Fibroblast of skin of left biceps (primary cell): ENCODE data around the gene TGFBI.

ENCODE experiments used
- DNase-seq, 2 experiments: peaks; one replicate each; pipeline ENCODE4 v3.0.0-alpha.2; 2013; ENCODE audit warnings: low read depth in 2 of 2

The TGFBI gene

GRCh38 chr5:136063778-136064465, 35.1 kb downstream of the TGFBI start:
- DNase-seq, result no peak

- DNase-seq, result no peak
Measured at GRCh38 chr5:136064510-136064909, 35.7 kb downstream of the TGFBI start.

DNA sequence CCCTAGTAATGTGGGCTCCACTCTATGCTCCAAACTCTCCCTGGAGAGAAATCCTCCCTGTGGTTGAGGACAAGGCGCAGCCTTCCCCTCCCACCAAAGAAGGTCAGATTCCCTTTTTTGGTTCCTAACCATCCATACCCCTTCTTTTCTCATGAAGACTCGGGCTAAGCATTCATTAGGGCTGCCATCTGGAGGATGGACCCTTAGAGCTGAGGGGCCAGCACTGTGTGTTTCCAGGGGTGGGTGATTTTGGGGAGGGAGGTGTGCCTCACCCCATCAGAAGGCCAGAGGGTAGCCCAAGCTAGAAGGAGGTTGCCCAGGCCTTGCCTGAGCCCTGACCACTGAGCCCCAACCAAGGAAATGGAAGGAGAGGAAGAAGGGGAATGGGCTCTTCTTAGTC, 36.8 kb downstream of the TGFBI start:
- no peak for DNase-seq

- DNase-seq, result no peak
Measured at GRCh38 chr5:136066661-136067271, 38.0 kb downstream of the TGFBI start.

DNA sequence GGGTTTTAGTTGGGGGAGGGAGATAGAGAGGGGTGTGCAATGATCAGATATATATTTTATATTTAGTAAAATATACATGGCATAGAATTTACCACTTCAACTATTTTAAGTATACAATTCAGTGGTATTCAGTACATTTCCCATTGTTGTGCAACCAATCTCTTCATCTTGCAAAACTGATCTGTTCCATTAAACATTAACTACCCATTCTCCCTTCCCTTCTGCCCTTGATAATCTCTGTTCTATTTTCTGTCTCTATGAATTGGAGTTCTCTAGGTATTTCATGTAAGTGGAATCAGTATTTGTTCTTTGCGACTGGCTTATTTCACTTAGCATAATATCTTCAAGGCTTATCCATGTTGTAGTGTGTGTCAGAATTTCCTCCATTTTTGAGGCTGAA, 38.6 kb downstream of the TGFBI start:
- DNase-seq, result no peak

DNA sequence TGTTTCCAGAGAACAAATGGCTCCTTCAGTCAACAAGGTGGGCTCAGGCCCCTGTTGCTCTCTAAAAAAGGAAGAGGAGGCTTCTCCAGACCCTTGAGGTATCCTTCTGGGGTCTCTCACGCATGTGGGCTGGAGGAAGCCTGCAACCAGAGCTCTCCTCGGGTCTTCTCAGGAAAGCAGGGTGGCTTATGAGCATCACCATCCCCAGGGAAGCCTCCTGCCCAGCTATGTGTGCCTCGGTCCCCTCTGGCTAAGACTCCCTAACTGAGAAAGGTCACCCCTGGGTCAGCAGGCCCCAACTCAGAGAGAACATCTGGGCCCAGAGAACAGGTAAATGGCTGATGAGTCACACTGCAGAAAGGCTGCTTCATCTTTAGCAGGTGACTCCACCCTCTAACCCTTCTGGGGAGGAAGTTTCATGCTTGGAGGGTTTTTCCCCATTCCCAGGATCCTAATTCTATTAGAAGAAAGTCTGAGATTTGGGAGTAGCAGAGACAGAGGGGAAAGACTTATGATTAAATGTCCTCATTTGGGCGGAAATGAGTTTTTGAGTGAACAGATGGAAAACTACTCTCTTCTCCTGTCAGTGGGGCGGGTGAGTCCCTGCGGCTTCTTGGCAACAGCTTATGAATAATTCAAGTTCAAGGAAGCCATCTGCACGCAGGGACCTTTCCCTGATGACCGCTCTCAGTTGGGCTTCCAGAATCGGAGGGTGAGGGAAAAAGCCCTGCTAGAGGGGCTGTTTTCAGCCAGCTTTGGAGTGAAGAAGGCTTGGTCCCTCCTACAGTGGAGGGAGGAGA, 41.9 kb downstream of the TGFBI start:
- DNase-seq, result no peak

- no peak for DNase-seq
Measured at GRCh38 chr5:136073714-136074529, 45.1 kb downstream of the TGFBI start.

DNA sequence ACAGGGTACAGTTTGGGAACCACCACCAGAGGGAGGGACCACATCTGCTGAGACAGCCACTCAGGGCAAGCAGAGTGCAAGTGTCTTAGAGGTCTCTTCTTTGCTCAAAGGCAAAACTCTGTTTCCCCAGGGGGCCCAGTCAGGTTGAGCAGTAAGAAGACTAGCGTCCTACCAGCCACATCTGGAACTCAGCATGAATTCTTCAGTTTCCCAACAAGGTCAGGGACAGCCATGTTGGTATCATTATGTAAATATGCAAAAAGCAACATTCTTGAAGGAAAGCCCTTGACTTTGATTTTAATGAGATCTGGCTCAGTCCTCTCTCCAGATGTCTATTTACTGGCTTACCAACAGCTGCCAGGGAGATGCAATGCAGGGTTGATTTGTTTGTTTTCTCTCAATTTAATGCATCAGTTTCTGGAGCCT, 46.7 kb downstream of the TGFBI start:
- no peak for DNase-seq

DNA sequence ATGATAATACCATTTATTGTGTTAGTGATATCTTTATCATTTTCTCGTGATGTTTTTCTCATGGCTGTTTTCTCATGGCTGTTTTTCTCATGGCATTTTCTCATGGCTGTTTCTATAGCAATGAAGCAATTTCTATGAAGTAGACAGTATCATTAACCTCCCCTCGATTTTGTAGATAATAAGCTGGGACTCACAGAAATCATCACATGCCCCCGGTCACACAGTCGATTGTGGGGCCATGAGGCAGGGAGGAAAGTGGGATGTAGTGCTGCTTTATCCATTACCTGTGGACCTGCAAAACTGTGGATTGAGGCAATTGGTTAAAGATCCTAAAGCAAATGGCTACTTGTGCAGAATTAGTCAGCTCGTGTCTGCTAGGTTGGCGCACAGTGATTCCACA, 47.3 kb downstream of the TGFBI start:
- DNase-seq, result no peak

- DNase-seq, result no peak
Measured at GRCh38 chr5:136076881-136077445, 48.2 kb downstream of the TGFBI start.

- no peak for DNase-seq
Measured at GRCh38 chr5:136079195-136079985, 50.6 kb downstream of the TGFBI start.

- DNase-seq, result no peak
Measured at GRCh38 chr5:136080113-136080482, 51.3 kb downstream of the TGFBI start.

- DNase-seq, result peak; percentile 57 to 67
Measured at GRCh38 chr5:136080483-136081216, 51.9 kb downstream of the TGFBI start.

DNA sequence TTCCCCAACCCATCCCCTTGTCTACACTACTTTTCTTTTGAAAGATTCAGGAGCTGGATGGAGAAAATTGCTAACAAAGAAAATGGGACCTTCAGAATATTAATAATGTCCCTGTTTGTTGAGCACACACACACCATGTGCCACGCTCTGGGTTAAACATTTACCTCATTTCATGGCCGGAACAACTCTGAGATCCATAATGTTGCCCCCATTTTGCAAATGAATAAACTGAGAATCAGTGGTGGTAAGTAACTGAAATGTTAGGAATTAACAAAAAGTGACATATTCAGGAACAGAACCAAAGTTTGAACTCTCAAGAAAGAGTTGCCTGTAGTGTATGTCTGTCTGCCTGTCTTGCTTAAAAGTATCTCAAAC, 52.4 kb downstream of the TGFBI start:
- no peak for DNase-seq

DNA sequence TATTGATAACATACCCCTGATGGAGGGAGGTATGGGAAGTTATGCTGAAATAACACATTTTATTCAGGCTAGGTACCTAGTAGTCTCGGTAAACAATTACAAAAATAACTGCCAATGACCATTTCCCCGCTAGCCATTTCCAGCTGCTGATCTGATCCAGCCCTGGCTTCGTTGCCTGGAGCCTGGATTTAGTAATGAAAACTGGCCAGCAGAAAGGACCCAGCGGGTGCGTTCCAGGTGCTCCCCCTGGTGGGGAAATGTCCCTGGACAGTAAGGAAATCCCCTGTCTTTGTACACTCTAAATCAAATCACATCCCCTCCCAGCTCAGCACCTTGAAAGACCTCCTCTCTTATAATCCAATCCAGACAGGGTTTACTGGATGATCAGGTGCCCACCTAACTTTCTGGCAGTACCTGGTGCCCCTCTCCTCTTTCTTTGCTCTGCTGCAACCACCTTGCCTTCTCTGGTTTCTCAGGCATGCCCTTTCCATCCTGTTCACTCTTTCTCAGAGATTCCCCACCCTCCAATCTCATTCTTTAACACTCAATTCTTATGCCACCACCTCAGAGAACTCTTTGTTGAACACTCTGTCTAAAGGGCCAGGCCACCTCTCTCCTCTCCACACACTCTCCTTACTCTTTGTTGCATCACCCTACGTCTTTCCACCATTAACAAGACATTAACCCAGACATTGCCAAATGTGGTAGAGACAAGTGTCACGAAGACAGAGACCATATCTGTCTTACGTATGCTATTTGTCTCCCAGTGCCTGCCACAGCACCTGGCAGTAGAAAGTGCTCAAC, 53.8 kb downstream of the TGFBI start:
- DNase-seq, result no peak

DNA sequence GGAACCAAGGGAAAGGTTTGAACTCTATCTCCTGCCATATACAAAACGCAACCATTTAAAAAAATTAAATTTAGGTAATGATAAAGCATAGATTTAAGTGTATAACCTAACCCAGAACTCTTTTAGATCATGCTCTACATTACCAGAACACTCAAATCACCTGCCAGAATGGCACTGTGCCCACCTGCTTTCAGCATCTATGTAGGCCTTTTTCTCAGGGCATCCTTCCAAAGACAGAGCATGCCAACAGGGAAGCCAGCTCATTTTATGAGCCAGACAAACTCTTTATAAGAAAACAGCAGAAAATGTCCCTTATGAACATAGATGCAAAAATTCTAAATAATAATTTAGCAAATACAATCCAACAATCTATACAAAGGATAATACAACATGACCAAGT, 55.9 kb downstream of the TGFBI start:
- DNase-seq, result no peak

GRCh38 chr5:136086783-136087566, 58.2 kb downstream of the TGFBI start:
- DNase-seq, result no peak
